A673 (cell line): ENCODE measurements around the gene DAW1. TPM values are rescaled to one million over a fixed set of nuclear protein-coding genes. Genes with fewer than 3 reads are reported as not detected.
"Not testable (repeated sequence)": the region's sequence is repeated elsewhere in the genome, so short reads cannot be mapped to it uniquely, and the experiment has no call there.

Source experiments
- BruUV-seq: library from RNA; stranded (reverse); fragments of 400-500 nt; replicated peaks from 2 replicates; lab custom pipeline; 2021; lab: Mats Ljungman, UMichigan
- CTCF ChIA-PET: fragments of 300-600 bp; sonication (Branson Sonifier 250); formaldehyde crosslinking; loops from one replicate; lab custom pipeline; 2022; ENCODE audit warnings: antibody characterized with exemption; lab: Charles Lee
- POLR2A ChIA-PET: fragments of 300-600 bp; sonication (Branson Sonifier 250); formaldehyde crosslinking; loops from one replicate; lab custom pipeline; 2022; ENCODE audit warnings: antibody characterized with exemption; ENCODE audit not compliant: low non-redundant PET; lab: Charles Lee
- DNase-seq: peaks from one replicate; pipeline ENCODE4 v3.0.0-alpha.2; 2015; ENCODE audit warnings: low spot score
- H3K27ac ChIP-seq: fragments of 200-600 bp; sonication (generic); 2 replicates; pipeline ENCODE4 v1.5.1; 2016; ENCODE audit warnings: mixed run types, low read depth, mild to moderate bottlenecking, mixed read lengths, antibody characterized with exemption, low read length; ENCODE audit not compliant: poor library complexity, severe bottlenecking
- H3K27me3 ChIP-seq: fragments of 200-600 bp; sonication (generic); replicated peaks from 2 replicates; pipeline ENCODE4 v1.6.1; 2017; ENCODE audit warnings: mixed run types, low read depth, mild to moderate bottlenecking, mixed read lengths, antibody characterized with exemption, low read length; ENCODE audit not compliant: insufficient read depth, poor library complexity
- H3K36me3 ChIP-seq: fragments of 200-600 bp; sonication (generic); 2 replicates; pipeline ENCODE4 v1.6.1; 2016; ENCODE audit warnings: mixed run types, mild to moderate bottlenecking, mixed read lengths, antibody characterized with exemption, low read length; ENCODE audit not compliant: insufficient read depth, poor library complexity, severe bottlenecking
- H3K4me1 ChIP-seq: fragments of 200-600 bp; sonication (generic); 2 replicates; pipeline ENCODE4 v1.6.1; 2017; ENCODE audit warnings: mixed run types, mild to moderate bottlenecking, mixed read lengths, antibody characterized with exemption, low read length; ENCODE audit not compliant: insufficient read depth, poor library complexity, severe bottlenecking
- H3K4me3 ChIP-seq: fragments of 200-600 bp; sonication (generic); 2 replicates; pipeline ENCODE4 v1.5.1; 2016; ENCODE audit warnings: low read depth, mixed run types, mild to moderate bottlenecking, mixed read lengths, low read length; ENCODE audit not compliant: poor library complexity, severe bottlenecking
- H3K9me3 ChIP-seq: fragments of 200-600 bp; sonication (generic); 2 replicates; pipeline ENCODE4 v1.6.1; 2016; ENCODE audit warnings: mixed run types, low read depth, mild to moderate bottlenecking, mixed read lengths, antibody characterized with exemption, low read length; ENCODE audit not compliant: poor library complexity, severe bottlenecking
- EZH2 ChIP-seq: fragments of 200-600 bp; sonication (generic); IDR thresholded peaks from 2 replicates; pipeline ENCODE4 v1.6.1; 2017; ENCODE audit warnings: borderline replicate concordance, low read depth, mild to moderate bottlenecking, mixed read lengths, antibody characterized with exemption, low read length; ENCODE audit not compliant: poor library complexity, severe bottlenecking
- intact Hi-C: fragments of 100-400 bp; cut with micrococcal nuclease; formaldehyde crosslinking; loops from one replicate; pipeline ENCODE4 v1.10.0; 2022; ENCODE audit not compliant: unreplicated experiment
- total RNA-seq: library from RNA; stranded (reverse); gene quantifications from 2 replicates; pipeline ENCODE4 v1.2.3, GENCODE V29; 2021
- TF ChIP-seq, protein P1 (sequence below): fragments of 300-800, 200-600 bp; sonication (generic); conservative IDR thresholded peaks from 2 replicates; pipeline ENCODE4 v1.5.1; 2017; ENCODE audit warnings: low read depth, mild to moderate bottlenecking, antibody characterized with exemption, low read length, moderate library complexity, mixed read lengths

DAW1 gene
- total RNA-seq, 1 experiment from 2014 or later = 1.2 TPM

DNA sequence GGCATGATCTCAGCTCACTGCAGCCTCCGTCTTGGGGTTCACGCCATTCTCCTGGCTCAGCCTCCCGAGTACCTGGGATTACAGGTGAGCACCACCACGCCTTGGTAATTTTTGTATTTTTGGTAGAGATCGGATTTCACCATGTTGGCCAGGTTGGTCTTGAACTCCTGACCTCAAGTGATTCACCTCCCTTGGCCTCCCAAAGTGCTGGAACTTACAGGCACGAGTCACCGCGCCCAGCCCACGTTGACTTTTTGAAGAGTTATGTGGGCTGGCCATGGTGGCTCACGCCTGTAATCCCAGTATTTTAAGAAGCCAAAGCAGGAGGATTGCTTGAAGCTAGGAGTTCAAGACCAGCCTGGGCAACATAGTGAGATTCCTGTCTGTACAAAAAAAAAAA, 37.0 kb upstream of the DAW1 start:
- no peaks in the 10 kb centered on the region for H3K27me3 ChIP-seq
- H3K4me3 ChIP-seq = no peak overlapping the region
- no peak overlapping the region for H3K27ac ChIP-seq
- POLR2A ChIA-PET = no interaction called here
- DNase-seq = no peak
- no peaks in the 10 kb centered on the region for H3K4me1 ChIP-seq
- intact Hi-C loops = no loop called here
- H3K36me3 ChIP-seq = no peaks in the 10 kb centered on the region
- H3K9me3 ChIP-seq = no peaks in the 10 kb centered on the region
- CTCF ChIA-PET = no interaction called here
- no TSS peak for BruUV-seq
- TF ChIP-seq, protein P1, sequence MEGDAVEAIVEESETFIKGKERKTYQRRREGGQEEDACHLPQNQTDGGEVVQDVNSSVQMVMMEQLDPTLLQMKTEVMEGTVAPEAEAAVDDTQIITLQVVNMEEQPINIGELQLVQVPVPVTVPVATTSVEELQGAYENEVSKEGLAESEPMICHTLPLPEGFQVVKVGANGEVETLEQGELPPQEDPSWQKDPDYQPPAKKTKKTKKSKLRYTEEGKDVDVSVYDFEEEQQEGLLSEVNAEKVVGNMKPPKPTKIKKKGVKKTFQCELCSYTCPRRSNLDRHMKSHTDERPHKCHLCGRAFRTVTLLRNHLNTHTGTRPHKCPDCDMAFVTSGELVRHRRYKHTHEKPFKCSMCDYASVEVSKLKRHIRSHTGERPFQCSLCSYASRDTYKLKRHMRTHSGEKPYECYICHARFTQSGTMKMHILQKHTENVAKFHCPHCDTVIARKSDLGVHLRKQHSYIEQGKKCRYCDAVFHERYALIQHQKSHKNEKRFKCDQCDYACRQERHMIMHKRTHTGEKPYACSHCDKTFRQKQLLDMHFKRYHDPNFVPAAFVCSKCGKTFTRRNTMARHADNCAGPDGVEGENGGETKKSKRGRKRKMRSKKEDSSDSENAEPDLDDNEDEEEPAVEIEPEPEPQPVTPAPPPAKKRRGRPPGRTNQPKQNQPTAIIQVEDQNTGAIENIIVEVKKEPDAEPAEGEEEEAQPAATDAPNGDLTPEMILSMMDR = no peak
- TF ChIP-seq EZH2 = no peak

DNA sequence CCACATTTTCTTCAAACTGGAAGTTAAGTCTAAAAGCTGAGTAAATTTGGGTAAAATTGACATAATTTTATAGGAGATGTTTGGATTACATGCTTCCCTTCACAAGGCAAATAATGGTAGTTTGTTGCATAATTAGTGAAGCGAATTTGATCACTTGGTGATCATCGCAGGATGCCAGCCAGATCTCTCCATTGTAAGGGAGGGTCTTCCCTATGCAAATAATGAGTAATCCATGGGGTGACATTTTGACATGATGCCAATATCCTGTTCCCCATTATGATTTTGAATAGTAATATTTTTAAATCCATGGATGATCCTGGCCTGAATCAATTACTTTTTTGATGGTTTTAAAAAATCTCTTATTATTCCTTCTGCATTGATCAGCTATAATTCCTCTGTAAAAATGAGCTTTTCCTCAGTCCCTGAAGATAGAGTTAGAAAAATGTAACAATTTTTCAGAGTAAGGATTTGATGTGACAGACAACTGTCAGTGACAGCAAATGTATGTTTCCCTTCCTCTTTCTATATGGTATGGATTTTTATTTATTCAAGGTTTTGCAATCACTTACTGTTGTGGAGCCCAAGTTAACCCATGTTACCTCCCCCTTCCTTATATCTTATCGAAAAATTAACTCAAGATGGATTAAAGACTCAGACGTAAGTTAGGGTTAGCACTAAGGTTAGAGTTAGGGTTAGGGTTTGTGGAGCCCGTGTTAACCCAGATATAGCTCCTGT, 36.3 kb upstream of the DAW1 start:
- Histone ChIP-seq H3K4me3 (no peak overlapping the region), H3K9me3 (no peaks in the 10 kb centered on the region), H3K27ac (no peak overlapping the region), H3K4me1 (no peaks in the 10 kb centered on the region), H3K27me3 (no peaks in the 10 kb centered on the region), H3K36me3 (no peaks in the 10 kb centered on the region)
- intact Hi-C loops = no loop called here
- no peak for TF ChIP-seq EZH2
- TF ChIP-seq, protein P1 = no peak
- CTCF ChIA-PET = no interaction called here
- DNase-seq = no peak
- no TSS peak for BruUV-seq
- POLR2A ChIA-PET = no interaction called here

DNA sequence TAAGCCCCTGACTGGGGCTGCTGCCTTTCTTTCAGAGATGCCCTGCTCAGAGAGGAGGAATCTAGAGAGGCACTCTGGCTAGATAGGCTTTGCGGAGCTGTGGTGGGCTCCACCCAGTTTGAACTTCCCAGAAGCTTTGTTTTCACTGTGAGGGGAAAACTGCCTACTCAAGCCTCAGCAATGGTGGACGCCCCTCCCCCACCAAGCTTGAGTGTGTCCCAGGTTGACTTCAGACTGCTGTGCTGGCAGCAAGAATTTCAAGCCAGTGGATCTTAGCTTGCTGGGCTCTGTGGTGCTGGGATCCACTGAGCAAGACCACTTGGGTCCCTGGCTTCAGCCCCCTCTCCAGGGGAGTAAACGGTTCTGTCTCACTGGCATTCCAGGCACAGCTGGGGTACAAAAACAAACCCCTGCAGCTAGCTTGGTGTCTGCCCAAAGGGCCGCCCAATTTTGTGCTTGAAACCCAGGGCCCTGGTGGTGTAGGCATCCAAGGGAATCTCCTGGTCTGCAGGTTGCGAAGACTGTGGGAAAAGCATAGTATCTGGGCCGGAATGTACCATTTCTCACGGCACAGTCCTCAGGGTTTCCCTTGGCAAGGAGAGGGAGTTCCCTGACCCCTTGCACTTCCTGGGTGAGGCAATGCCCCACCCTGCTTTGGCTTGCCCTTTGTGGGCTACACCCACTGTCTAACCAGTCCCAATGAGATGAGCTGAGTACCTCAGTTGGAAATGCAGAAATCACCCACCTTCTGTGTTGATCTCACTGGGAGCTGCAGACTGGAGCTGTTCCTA, 31.9 kb upstream of the DAW1 start:
- H3K9me3 ChIP-seq, H3K27me3 ChIP-seq, DNase-seq, H3K36me3 ChIP-seq, CTCF ChIA-PET, BruUV-seq, H3K4me3 ChIP-seq, intact Hi-C loops, H3K27ac ChIP-seq, H3K4me1 ChIP-seq: not testable (repeated sequence)
- POLR2A ChIA-PET = interaction anchor here (0.5 kb wide), 1 partner anchor 191 kb away, joined by 8 read pairs; no protein-coding TSS in a partner anchor
